Epidermal melanocyte (primary cell): Measurements from ENCODE around the gene SOX18.
"Not testable (repeated sequence)": the region's sequence is repeated elsewhere in the genome, so short reads cannot be mapped to it uniquely, and the experiment has no call there.

ENCODE experiments used
- DNase-seq: peaks from one replicate; pipeline ENCODE4 v3.0.0; 2011; ENCODE audit warnings: low spot score; ENCODE audit not compliant: insufficient read length

Gene SOX18

GRCh38 chr20:64049060-64049877 is at the start of gene SOX18:
SOX18 (minus strand) TSS chr20:64049639; CDS start chr20:64049516, 123 bp downstream.
- DNase-seq, result no peak

GRCh38 chr20:64098471-64099013 is 49.1 kb upstream of the SOX18 start:
- DNase-seq, result no peak

- DNase-seq, result no peak
Measured at GRCh38 chr20:64096535-64096934, 47.1 kb upstream of the SOX18 start.

GRCh38 chr20:64095927-64096326 is 46.5 kb upstream of the SOX18 start:
- DNase-seq, result no peak

GRCh38 chr20:64095455-64095854 is 46.0 kb upstream of the SOX18 start:
- DNase-seq, result no peak

- DNase-seq, result no peak
Measured at GRCh38 chr20:64093013-64093503, 43.6 kb upstream of the SOX18 start.

GRCh38 chr20:64092258-64093012 is 43.0 kb upstream of the SOX18 start:
- DNase-seq, result no peak

- DNase-seq, result no peak
Measured at GRCh38 chr20:64091770-64092169, 42.3 kb upstream of the SOX18 start.

- DNase-seq, result no peak
Measured at GRCh38 chr20:64091340-64091739, 41.9 kb upstream of the SOX18 start.

GRCh38 chr20:64090165-64090564 is 40.7 kb upstream of the SOX18 start:
- no peak for DNase-seq

- DNase-seq, result not testable (repeated sequence)
Measured at GRCh38 chr20:64088586-64088985, 39.1 kb upstream of the SOX18 start.

- DNase-seq, result not testable (repeated sequence)
Measured at GRCh38 chr20:64087226-64087825, 37.9 kb upstream of the SOX18 start.

GRCh38 chr20:64086801-64087200 is 37.4 kb upstream of the SOX18 start:
- DNase-seq, result no peak

GRCh38 chr20:64084685-64085152 is 35.3 kb upstream of the SOX18 start:
- no peak for DNase-seq

GRCh38 chr20:64083804-64084684 is 34.6 kb upstream of the SOX18 start, which contains the start of gene LKAAEAR1:
LKAAEAR1 (minus strand) TSS chr20:64084398; CDS start chr20:64084219, 179 bp downstream.
- no peak for DNase-seq

GRCh38 chr20:64083378-64083803 is 34.0 kb upstream of the SOX18 start:
- peak; percentile 71 for DNase-seq

- no peak for DNase-seq
Measured at GRCh38 chr20:64082820-64083377, 33.5 kb upstream of the SOX18 start.

GRCh38 chr20:64082126-64082731 is 32.8 kb upstream of the SOX18 start:
- no peak for DNase-seq

GRCh38 chr20:64081624-64081964 is 32.2 kb upstream of the SOX18 start:
- no peak for DNase-seq
